ENCODE measurements around the gene PIK3C2G.

PIK3C2G gene

DNA sequence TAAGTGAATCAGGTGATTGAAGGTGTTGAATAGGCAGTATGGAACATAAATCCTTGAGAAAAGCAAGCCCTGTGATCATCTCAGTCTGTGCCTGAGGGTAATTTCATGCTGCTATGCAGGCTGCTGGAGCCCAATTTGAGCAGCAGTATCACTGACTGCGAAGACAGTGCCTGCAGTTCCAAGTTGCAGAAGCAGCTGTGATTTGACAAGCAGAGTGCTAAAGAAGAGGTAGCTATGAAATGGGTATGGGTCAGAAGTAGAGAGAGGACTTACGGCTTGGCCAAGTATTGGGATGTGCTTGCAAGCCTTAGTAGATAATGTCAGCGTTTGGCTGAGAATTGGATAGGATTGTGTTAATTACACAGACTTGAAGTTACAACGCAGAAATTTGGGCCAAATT lies 22.5 kb downstream of the PIK3C2G start:
- H3K18ac ChIP-seq (ENCODE audit: low read length): no peak overlapping the region
- H3K23ac ChIP-seq (ENCODE audit: low read length): no peak overlapping the region
- no peak overlapping the region for H3K4me3 ChIP-seq (ENCODE audit: low read length)
- no peaks in the 10 kb centered on the region for H3K79me2 ChIP-seq (ENCODE audit: control insufficient read depth, insufficient read depth, low read length)
- no peaks in the 10 kb centered on the region for H3K36me3 ChIP-seq (ENCODE audit: control insufficient read depth, insufficient read depth, low read length)
- no peak overlapping the region for H3K4me2 ChIP-seq (ENCODE audit: low read length)
- no peak overlapping the region for H3K9ac ChIP-seq (ENCODE audit: low read length)
- H3K27me3 ChIP-seq (ENCODE audit: insufficient read depth, low read length, poor library complexity): no peaks in the 10 kb centered on the region
- H2BK120ac ChIP-seq (ENCODE audit: low read depth, low read length): no peak overlapping the region
- no peaks in the 10 kb centered on the region for H3K79me1 ChIP-seq (ENCODE audit: low read length)
- no peak overlapping the region for H2BK15ac ChIP-seq (replicated peaks; ENCODE audit: low read depth)
- no peak overlapping the region for H3K56ac ChIP-seq (ENCODE audit: low read length)
- H4K8ac ChIP-seq (ENCODE audit: low read depth, low read length): no peak overlapping the region
- H3K27ac ChIP-seq (ENCODE audit: low read depth, low read length): no peak overlapping the region
- no peak overlapping the region for H4K5ac ChIP-seq (ENCODE audit: low read length)
- no peak overlapping the region for H2BK5ac ChIP-seq (ENCODE audit: low read length)
- H3K4me1 ChIP-seq (ENCODE audit: control insufficient read depth, low read depth, low read length): no peaks in the 10 kb centered on the region
- H3K4ac ChIP-seq (ENCODE audit: low read depth, low read length): no peak overlapping the region
- DNase-seq: peak; percentile 69
- no peak overlapping the region for H2AK5ac ChIP-seq (ENCODE audit: low read length)
- WGBS (ENCODE audit: extremely low coverage, insufficient coverage, low lambda C conversion rate): no CpG with 5 or more reads among the region's 4 CpGs

- Histone ChIP-seq H3K4me1 (ENCODE audit: control insufficient read depth, low read depth, low read length) (no peaks in the 10 kb centered on the region), H3K36me3 (ENCODE audit: control insufficient read depth, insufficient read depth, low read length) (no peaks in the 10 kb centered on the region), H3K9ac (ENCODE audit: low read length) (no peak overlapping the region), H2BK5ac (ENCODE audit: low read length) (no peak overlapping the region), H3K27me3 (ENCODE audit: insufficient read depth, low read length, poor library complexity) (no peaks in the 10 kb centered on the region), H3K4ac (ENCODE audit: low read depth, low read length) (no peak overlapping the region), H3K79me1 (ENCODE audit: low read length) (no peaks in the 10 kb centered on the region), H3K27ac (ENCODE audit: low read depth, low read length) (no peak overlapping the region), H3K56ac (ENCODE audit: low read length) (no peak overlapping the region), H4K5ac (ENCODE audit: low read length) (no peak overlapping the region), H4K8ac (ENCODE audit: low read depth, low read length) (no peak overlapping the region), H2BK120ac (ENCODE audit: low read depth, low read length) (no peak overlapping the region), H3K4me3 (ENCODE audit: low read length) (no peak overlapping the region), H3K18ac (ENCODE audit: low read length) (no peak overlapping the region), H3K4me2 (ENCODE audit: low read length) (no peak overlapping the region), H2AK5ac (ENCODE audit: low read length) (no peak overlapping the region), H2BK15ac (replicated peaks; ENCODE audit: low read depth) (no peak overlapping the region), H3K79me2 (ENCODE audit: control insufficient read depth, insufficient read depth, low read length) (no peaks in the 10 kb centered on the region), H3K23ac (ENCODE audit: low read length) (no peak overlapping the region)
- no CpG with 5 or more reads among the region's 3 CpGs for WGBS (ENCODE audit: extremely low coverage, insufficient coverage, low lambda C conversion rate)
- DNase-seq: no peak
Observed at GRCh38 chr12:18284386-18284785, 23.1 kb downstream of the PIK3C2G start.

- no peak overlapping the region for H3K4ac ChIP-seq (ENCODE audit: low read depth, low read length)
- no peak for DNase-seq
- no peak overlapping the region for H3K56ac ChIP-seq (ENCODE audit: low read length)
- no peaks in the 10 kb centered on the region for H3K79me1 ChIP-seq (ENCODE audit: low read length)
- no peak overlapping the region for H2BK5ac ChIP-seq (ENCODE audit: low read length)
- H3K36me3 ChIP-seq (ENCODE audit: control insufficient read depth, insufficient read depth, low read length): no peaks in the 10 kb centered on the region
- H2BK120ac ChIP-seq (ENCODE audit: low read depth, low read length): no peak overlapping the region
- no CpG with 5 or more reads among the region's 1 CpG for WGBS (ENCODE audit: extremely low coverage, insufficient coverage, low lambda C conversion rate)
- H3K4me1 ChIP-seq (ENCODE audit: control insufficient read depth, low read depth, low read length): no peaks in the 10 kb centered on the region
- no peak overlapping the region for H3K9ac ChIP-seq (ENCODE audit: low read length)
- H3K18ac ChIP-seq (ENCODE audit: low read length): no peak overlapping the region
- no peak overlapping the region for H3K23ac ChIP-seq (ENCODE audit: low read length)
- no peaks in the 10 kb centered on the region for H3K79me2 ChIP-seq (ENCODE audit: control insufficient read depth, insufficient read depth, low read length)
- H3K4me3 ChIP-seq (ENCODE audit: low read length): no peak overlapping the region
- H3K4me2 ChIP-seq (ENCODE audit: low read length): no peak overlapping the region
- no peaks in the 10 kb centered on the region for H3K27me3 ChIP-seq (ENCODE audit: insufficient read depth, low read length, poor library complexity)
- H4K8ac ChIP-seq (ENCODE audit: low read depth, low read length): no peak overlapping the region
- H2AK5ac ChIP-seq (ENCODE audit: low read length): no peak overlapping the region
- H4K5ac ChIP-seq (ENCODE audit: low read length): no peak overlapping the region
- no peak overlapping the region for H2BK15ac ChIP-seq (replicated peaks; ENCODE audit: low read depth)
- no peak overlapping the region for H3K27ac ChIP-seq (ENCODE audit: low read depth, low read length)
Observed at GRCh38 chr12:18285161-18285560, 23.8 kb downstream of the PIK3C2G start.

GRCh38 chr12:18290386-18290785 lies 29.1 kb downstream of the PIK3C2G start:
- H3K9ac ChIP-seq (ENCODE audit: low read length): no peak overlapping the region
- H2BK120ac ChIP-seq (ENCODE audit: low read depth, low read length): no peak overlapping the region
- H2BK15ac ChIP-seq (replicated peaks; ENCODE audit: low read depth): no peak overlapping the region
- H2AK5ac ChIP-seq (ENCODE audit: low read length): no peak overlapping the region
- no peak overlapping the region for H2BK5ac ChIP-seq (ENCODE audit: low read length)
- H3K4me1 ChIP-seq (ENCODE audit: control insufficient read depth, low read depth, low read length): no peaks in the 10 kb centered on the region
- no peak overlapping the region for H3K4me3 ChIP-seq (ENCODE audit: low read length)
- no peak overlapping the region for H3K4me2 ChIP-seq (ENCODE audit: low read length)
- H3K56ac ChIP-seq (ENCODE audit: low read length): no peak overlapping the region
- no peak overlapping the region for H4K5ac ChIP-seq (ENCODE audit: low read length)
- no peak overlapping the region for H3K23ac ChIP-seq (ENCODE audit: low read length)
- WGBS (ENCODE audit: extremely low coverage, insufficient coverage, low lambda C conversion rate): no CpG with 5 or more reads among the region's 3 CpGs
- no peaks in the 10 kb centered on the region for H3K79me2 ChIP-seq (ENCODE audit: control insufficient read depth, insufficient read depth, low read length)
- no peaks in the 10 kb centered on the region for H3K36me3 ChIP-seq (ENCODE audit: control insufficient read depth, insufficient read depth, low read length)
- no peaks in the 10 kb centered on the region for H3K27me3 ChIP-seq (ENCODE audit: insufficient read depth, low read length, poor library complexity)
- DNase-seq: no peak
- H3K79me1 ChIP-seq (ENCODE audit: low read length): no peaks in the 10 kb centered on the region
- no peak overlapping the region for H3K4ac ChIP-seq (ENCODE audit: low read depth, low read length)
- no peak overlapping the region for H3K27ac ChIP-seq (ENCODE audit: low read depth, low read length)
- H4K8ac ChIP-seq (ENCODE audit: low read depth, low read length): no peak overlapping the region
- H3K18ac ChIP-seq (ENCODE audit: low read length): no peak overlapping the region

- no peaks in the 10 kb centered on the region for H3K4me1 ChIP-seq (ENCODE audit: control insufficient read depth, low read depth, low read length)
- H3K4ac ChIP-seq (ENCODE audit: low read depth, low read length): no peak overlapping the region
- H3K27me3 ChIP-seq (ENCODE audit: insufficient read depth, low read length, poor library complexity): no peaks in the 10 kb centered on the region
- no peak overlapping the region for H3K4me3 ChIP-seq (ENCODE audit: low read length)
- no peak overlapping the region for H2BK5ac ChIP-seq (ENCODE audit: low read length)
- H4K5ac ChIP-seq (ENCODE audit: low read length): no peak overlapping the region
- no peaks in the 10 kb centered on the region for H3K79me2 ChIP-seq (ENCODE audit: control insufficient read depth, insufficient read depth, low read length)
- H2BK120ac ChIP-seq (ENCODE audit: low read depth, low read length): no peak overlapping the region
- H3K9ac ChIP-seq (ENCODE audit: low read length): no peak overlapping the region
- H2AK5ac ChIP-seq (ENCODE audit: low read length): no peak overlapping the region
- no peaks in the 10 kb centered on the region for H3K79me1 ChIP-seq (ENCODE audit: low read length)
- no peak overlapping the region for H3K56ac ChIP-seq (ENCODE audit: low read length)
- DNase-seq: no peak
- no peak overlapping the region for H3K27ac ChIP-seq (ENCODE audit: low read depth, low read length)
- H4K8ac ChIP-seq (ENCODE audit: low read depth, low read length): no peak overlapping the region
- H3K36me3 ChIP-seq (ENCODE audit: control insufficient read depth, insufficient read depth, low read length): no peaks in the 10 kb centered on the region
- no peak overlapping the region for H3K23ac ChIP-seq (ENCODE audit: low read length)
- H2BK15ac ChIP-seq (replicated peaks; ENCODE audit: low read depth): no peak overlapping the region
- no peak overlapping the region for H3K4me2 ChIP-seq (ENCODE audit: low read length)
- H3K18ac ChIP-seq (ENCODE audit: low read length): no peak overlapping the region
Observed at GRCh38 chr12:18294889-18295288, 33.6 kb downstream of the PIK3C2G start.

DNA sequence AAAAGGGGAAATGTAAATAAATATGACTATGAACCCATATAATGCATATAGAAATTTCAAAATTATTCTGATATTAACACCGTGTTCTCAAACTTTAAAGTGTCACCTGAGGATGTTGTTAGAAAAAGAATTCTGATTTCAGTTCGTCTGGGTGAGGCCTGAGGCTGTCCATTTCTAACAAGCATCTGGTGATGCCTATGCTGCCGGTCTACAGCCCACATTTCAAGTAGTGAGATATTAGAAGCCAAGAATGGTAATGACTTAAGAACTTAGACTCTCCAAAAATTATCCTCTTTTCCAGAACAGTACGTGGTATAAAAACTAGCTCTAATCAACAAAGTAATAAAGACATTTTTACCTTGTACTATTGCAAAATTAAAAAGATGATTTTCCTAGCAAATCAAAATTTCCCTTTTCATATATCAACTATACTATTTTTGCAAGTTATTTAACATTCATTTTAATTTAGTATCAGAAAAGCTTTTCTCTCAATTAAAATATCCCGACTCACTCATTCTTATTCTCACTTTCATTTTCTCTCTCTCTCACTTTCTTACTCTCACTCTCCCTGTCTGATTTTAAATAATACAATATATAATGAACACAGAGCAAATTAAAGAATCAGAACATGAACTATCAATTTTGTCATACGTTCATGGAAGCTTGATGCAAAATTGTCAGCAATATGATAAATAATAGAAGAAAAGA lies 35.0 kb downstream of the PIK3C2G start:
- H3K36me3 ChIP-seq (ENCODE audit: control insufficient read depth, insufficient read depth, low read length): no peaks in the 10 kb centered on the region
- H3K23ac ChIP-seq (ENCODE audit: low read length): no peak overlapping the region
- no peak overlapping the region for H2BK120ac ChIP-seq (ENCODE audit: low read depth, low read length)
- H3K56ac ChIP-seq (ENCODE audit: low read length): no peak overlapping the region
- no peak overlapping the region for H3K4me2 ChIP-seq (ENCODE audit: low read length)
- no peak overlapping the region for H3K4me3 ChIP-seq (ENCODE audit: low read length)
- no peaks in the 10 kb centered on the region for H3K27me3 ChIP-seq (ENCODE audit: insufficient read depth, low read length, poor library complexity)
- no peaks in the 10 kb centered on the region for H3K79me2 ChIP-seq (ENCODE audit: control insufficient read depth, insufficient read depth, low read length)
- H2AK5ac ChIP-seq (ENCODE audit: low read length): no peak overlapping the region
- H3K79me1 ChIP-seq (ENCODE audit: low read length): no peaks in the 10 kb centered on the region
- H3K4ac ChIP-seq (ENCODE audit: low read depth, low read length): no peak overlapping the region
- no peak overlapping the region for H4K8ac ChIP-seq (ENCODE audit: low read depth, low read length)
- no peak overlapping the region for H3K9ac ChIP-seq (ENCODE audit: low read length)
- no peak overlapping the region for H4K5ac ChIP-seq (ENCODE audit: low read length)
- WGBS (ENCODE audit: extremely low coverage, insufficient coverage, low lambda C conversion rate): 100% methylated on average over 1 of the region's 6 CpGs
- H2BK15ac ChIP-seq (replicated peaks; ENCODE audit: low read depth): no peak overlapping the region
- H2BK5ac ChIP-seq (ENCODE audit: low read length): no peak overlapping the region
- no peak for DNase-seq
- H3K4me1 ChIP-seq (ENCODE audit: control insufficient read depth, low read depth, low read length): no peaks in the 10 kb centered on the region
- H3K18ac ChIP-seq (ENCODE audit: low read length): no peak overlapping the region
- H3K27ac ChIP-seq (ENCODE audit: low read depth, low read length): no peak overlapping the region
